ENCODE results near the gene TRAF2. TPM values are rescaled to one million over a fixed set of nuclear protein-coding genes. Genes with fewer than 3 reads are reported as not detected.

The TRAF2 gene
- total RNA-seq, 1 experiment from 2014 or later: 8.1 TPM

- no peak for DNase-seq (ENCODE audit: low spot score)
These were observed 51.1 kb downstream of the TRAF2 start for GRCh38 chr9:136937186-136938001.

GRCh38 chr9:136939431-136939995, 53.2 kb downstream of the TRAF2 start:
- no peak for DNase-seq (ENCODE audit: low spot score)

GRCh38 chr9:136939996-136940525, 53.7 kb downstream of the TRAF2 start:
- no peak for DNase-seq (ENCODE audit: low spot score)

DNA sequence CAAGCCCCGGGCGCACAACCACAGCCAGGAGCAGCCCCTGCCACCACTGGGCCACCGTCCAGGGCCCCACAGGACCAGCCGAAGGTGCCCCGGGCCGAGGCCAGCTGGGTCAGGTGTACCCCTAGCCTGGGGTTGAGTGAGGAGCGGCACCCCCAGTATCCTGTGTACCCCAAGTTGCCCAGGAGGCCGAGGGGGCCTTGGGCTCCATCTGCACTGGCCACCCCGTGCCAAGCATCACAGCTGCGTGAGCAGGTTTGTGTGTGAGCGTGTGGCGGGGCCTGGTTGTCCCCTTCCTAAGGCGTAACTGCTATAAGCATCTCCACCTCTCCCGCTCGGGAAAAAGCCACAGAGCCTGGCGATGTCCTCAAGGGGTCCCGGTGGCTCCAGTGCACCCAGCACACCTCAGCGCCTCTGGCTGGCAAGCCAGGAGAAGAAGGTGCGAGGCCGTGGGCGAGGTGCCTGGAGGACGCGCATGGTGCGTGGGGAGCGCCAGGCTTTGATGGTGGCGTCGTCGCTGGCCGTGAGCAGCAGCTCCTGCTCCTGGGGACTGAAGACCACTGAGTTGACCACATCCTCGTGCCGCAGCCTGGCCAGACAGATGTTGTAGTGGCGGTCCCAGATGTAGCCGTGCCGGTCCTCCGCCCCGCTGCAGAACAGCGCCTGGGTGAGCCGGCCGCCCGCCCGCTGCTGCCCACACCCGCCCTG, 54.4 kb downstream of the TRAF2 start:
- no peak for DNase-seq (ENCODE audit: low spot score)

DNA sequence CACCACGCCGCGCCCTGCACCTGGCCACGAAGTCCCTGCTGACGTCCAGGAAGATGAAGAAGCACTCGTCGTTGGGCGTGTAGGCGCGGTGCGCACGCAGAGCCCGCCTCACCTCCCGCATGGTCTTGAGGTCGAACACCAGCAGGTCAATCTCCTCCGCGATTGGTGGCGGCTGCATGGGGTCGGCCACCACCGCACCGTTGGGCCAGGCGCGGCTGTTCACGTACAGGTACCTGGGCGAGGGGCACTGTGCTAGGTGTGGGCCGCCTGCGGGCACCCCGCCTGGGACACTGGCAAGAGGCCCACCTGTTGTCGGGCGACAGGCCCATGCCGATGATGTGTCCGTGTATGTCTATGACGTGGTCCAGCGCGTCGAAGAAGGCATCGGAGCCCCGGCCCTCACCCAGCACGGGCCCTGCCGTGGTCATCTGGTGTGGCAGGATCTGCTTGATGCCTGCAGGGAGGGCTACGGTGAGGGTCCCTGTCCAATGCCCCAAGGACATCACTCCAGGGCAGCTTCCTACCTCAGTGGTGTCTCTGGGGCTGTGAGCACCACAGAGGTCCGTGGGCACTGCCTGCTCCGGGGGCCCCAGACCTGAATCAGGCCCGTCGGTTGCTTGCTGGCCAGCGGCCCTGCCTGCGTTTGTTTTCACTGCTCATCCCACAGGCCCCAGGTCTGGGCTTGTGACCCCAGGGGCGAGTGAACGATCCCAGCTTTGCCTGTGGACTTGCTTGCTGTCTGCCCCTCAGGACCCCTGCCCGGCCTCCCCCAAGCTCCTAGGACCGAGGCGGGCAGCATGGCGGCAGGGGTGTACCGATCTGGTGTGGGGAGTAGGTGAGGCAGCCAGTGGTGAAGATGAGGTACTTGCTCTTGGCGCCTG, 55.2 kb downstream of the TRAF2 start:
- no peak for DNase-seq (ENCODE audit: low spot score)

GRCh38 chr9:136942112-136942880, 56.0 kb downstream of the TRAF2 start:
- no peak for DNase-seq (ENCODE audit: low spot score)

DNA sequence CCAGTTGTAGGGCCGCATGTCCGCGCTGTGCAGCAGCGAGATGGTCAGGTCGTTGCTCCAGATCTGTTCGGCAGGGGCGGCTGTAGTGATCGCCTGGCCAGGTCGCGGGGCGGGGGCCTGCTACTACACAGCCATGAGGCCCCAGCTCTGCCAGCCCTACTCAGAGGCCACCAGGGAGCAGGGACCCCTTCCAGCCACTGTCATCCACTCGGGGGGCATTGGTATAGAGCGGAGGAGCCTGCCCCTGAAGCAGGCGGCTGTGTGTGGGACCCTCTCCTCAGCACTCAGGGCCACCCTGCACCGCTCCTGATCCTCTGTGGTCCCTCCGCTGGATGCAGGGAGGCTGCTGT, 56.5 kb downstream of the TRAF2 start:
- no peak for DNase-seq (ENCODE audit: low spot score)

DNA sequence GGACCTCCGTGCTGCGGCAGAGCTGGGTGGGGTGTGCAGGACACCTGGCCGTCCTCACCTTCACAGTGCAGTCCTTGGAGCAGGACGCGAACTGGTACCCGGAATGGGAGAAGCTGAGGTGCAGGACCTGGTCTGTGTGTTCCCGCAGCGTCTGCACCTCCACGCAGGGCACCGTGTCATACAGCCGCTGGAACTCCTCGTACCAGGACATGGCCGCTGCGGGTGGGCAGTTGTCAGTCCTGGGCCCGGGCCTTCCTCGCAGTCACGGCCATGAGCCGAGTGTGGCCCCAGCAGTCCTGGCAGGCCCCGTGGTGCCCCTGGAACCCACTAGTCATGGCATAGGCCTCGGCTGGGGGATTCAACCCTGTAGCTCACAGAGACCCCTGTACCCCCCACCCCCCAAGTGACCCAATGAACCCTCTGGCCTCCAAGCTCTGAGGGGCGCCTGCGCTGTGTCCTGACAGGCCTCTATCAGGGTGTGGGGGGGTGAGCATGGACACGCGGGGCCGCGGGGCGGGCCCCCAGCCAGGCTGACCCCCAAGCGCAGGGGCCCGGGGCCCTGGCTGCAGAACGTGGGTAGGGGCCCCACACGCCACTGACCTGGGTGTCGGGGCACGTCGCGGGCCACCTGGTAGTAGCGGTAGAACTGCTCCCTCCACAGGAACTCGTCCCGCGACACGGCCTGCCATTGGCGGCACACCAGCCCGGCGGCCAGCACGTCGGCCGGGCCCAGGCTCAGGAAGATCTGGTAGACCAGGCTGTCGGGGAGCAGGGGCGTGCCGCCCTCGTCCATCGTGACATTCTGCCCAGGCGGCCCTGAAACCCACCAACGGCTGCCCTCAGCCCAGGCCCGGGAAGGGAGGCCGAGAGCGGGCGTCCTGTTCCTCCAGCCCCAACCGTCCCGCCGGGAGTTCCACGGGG, 57.2 kb downstream of the TRAF2 start:
- no peak for DNase-seq (ENCODE audit: low spot score)

DNA sequence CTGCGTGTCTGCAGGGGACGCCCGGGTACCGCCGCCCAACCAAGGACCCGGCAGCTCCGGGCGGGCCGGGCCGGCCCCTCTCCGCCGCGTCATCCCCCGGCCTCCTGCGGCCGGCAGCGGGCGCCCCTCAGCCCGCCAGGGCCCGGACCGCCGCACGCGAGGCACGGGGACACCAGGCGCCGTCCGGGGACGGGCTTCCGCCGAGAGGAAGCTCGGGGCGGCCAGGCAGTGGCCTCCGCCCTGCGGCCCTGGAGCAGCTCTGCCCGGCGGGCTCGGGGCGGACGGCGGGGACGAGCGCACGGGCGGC, 57.8 kb downstream of the TRAF2 start:
- no peak for DNase-seq (ENCODE audit: low spot score)

DNA sequence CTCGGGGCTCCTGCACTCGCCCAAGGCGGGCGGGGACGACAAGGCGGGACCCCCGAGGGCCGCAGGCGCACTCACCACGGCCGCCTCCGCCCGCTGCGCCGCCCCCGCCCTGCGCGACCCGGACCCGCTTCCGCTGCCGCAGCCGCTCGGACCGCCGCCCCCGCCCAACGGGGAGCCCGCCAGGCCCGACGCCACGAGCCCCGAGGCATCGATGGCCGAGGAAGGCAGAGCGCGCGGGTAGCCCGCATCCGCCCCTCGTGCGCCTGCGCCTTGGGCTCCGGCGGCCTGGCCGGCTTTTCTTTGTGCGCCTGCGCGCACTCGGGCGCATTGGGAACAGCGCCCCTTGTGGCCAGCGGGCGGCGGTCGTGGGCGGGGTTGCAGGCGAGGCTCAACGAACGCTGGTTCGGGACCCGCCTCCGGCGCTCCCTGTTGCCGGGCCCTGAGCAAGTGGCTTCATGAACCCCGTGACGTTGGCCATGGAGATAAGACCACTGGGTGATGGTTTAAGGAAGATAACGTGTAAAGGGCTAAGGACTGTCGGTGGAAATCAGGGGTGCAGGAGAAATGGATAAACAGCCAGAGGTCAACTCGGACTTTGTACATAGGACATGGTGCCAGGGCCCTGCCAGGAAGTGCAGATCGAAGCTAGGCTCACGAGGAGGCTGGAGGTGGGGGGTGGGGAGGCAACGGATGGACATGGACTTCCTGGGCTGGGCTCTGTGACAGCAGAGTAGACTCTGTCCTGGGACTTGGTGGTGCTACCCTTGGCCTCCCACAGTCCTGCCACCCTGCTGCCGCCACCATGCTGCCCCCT, 58.4 kb downstream of the TRAF2 start, which contains the start of the genes C8G and FBXW5:
TSS of gene C8G (plus strand) at position 725 of the 814 bp plus-strand sequence. CDS start at position 803, 78 bp downstream.
TSS of gene FBXW5 (minus strand) at position 220 of the 814 bp plus-strand sequence. CDS start 655 bp downstream, outside the sequence.
- peak; percentile 87 for DNase-seq (ENCODE audit: low spot score)

DNA sequence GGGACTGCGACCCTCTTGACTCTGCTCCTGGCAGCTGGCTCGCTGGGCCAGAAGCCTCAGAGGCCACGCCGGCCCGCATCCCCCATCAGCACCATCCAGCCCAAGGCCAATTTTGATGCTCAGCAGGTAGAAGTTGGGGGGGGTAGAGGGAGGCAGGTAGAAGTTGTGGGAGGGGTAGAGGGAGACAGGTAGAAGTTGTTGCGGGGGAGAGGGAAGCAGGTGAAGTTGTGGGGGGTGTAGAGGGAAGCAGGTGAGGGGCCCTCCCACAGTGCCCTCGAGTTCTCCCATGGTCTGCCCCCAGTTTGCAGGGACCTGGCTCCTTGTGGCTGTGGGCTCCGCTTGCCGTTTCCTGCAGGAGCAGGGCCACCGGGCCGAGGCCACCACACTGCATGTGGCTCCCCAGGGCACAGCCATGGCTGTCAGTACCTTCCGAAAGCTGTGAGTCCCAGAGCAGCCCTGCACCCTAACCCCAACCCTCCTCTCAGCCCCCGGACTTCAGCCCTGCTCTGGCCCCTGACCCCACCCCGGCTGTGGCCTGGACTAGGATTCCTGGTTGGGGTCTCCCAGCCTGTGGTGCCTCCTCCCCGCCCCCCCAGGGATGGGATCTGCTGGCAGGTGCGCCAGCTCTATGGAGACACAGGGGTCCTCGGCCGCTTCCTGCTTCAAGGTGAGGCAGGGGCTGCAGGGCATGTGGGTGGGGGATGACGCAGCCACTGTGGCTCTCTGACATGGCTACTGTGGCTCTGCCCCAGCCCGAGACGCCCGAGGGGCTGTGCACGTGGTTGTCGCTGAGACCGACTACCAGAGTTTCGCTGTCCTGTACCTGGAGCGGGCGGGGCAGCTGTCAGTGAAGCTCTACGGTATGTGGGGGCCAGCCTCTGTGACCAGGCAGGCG, 59.3 kb downstream of the TRAF2 start:
- DNase-seq (ENCODE audit: low spot score): no peak

DNA sequence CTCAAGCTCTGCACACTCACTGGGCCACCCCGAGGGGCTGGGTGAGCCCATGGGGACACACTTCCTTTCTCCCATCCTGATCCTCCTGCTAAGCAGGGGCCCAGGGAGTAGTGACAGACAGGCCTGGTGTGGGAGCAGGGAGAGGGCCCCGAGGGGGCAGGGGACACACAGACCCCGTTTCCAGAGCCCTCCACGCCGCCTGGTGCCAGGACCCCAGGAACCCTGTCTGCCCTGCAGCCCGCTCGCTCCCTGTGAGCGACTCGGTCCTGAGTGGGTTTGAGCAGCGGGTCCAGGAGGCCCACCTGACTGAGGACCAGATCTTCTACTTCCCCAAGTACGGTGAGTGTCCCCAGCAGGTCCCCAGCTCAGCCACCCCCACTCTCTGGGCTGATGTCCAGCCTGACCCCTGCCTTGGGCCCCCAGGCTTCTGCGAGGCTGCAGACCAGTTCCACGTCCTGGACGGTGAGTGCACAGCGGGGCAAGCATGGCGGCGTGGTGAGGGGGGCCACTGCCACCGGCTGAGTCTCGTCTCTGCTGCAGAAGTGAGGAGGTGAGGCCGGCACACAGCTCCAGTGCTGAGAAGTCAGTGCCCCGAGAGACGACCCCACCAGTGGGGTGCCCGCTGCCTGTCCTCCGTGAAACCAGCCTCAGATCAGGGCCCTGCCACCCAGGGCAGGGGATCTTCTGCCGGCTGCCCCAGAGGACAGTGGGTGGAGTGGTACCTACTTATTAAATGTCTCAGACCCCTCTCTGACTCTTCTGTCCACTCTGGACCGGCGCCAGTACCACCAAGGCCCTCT, 60.1 kb downstream of the TRAF2 start:
- no peak for DNase-seq (ENCODE audit: low spot score)

DNA sequence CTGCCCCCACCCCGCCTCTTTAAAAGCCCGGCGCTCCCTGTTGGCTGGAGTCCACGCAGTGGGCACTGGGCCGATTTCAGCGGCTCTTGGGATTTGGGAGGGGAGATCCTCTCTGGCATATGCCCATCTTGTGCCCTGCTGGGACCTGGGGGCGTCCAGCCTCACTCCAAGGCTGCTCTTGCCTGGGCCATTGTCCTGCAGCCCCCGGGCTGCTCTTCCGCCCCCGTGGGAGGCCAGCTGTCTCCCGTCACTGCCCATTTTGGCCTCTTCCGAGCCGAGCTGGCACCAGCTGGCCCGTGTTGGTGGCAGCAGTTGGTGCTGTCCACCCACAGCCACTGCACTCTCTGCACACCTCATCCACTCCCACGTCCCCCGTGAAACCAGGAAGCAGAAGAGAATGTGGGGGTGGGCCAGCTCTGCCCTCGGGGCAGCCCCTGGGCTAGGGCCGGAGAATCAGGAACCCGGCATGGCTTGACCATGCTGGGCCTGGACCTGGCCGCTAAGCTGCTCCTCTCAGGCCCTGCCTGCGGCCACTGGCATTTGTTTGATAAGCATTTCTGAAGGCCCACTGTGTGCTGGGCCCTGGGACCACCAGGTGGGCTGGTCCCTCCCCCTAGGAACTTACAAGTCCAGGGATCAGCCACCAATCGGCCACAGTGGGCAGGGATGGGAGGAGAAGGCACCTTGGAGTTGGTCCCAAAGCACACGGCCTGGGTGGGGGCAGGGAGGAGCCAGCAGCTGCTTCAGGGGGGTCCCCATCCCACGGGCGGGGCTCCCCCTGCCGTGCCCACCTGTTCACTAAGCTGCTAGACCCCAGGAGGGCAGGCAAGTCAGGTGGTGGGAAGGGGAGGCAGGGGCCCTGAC, 60.9 kb downstream of the TRAF2 start:
- DNase-seq (ENCODE audit: low spot score): no peak

DNA sequence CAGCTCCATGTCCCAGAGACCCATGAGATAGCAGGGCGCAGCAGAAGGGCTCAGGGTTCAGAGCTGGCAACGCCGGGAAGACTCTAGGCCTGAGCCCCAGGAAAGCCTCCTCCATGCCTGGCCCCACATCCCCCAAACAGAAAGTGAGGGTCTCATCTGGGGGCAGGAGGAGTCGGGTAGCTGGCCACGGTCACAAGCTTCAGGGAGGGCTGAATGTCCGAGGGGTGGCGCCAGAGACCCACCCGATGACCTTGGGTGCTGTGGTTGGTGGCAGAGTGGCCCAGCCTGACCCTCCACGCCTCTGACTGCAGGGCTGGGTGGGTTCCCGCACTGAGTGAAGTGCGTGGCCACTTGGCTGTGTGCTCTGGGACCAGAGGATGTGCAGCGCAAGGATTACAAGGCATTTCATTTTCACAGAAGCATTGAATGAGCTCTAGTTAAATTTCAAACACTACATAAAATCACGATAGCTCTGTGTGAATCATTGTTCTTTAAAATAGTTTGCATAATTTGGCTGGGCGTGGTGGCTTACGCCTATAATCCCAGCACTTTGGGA, 61.7 kb downstream of the TRAF2 start:
- DNase-seq (ENCODE audit: low spot score): no peak

- no peak for DNase-seq (ENCODE audit: low spot score)
These were observed 63.0 kb downstream of the TRAF2 start for GRCh38 chr9:136949239-136949816.

Measured in H4 (cell line).